ENCODE measurements around the gene SUGT1.

DNA sequence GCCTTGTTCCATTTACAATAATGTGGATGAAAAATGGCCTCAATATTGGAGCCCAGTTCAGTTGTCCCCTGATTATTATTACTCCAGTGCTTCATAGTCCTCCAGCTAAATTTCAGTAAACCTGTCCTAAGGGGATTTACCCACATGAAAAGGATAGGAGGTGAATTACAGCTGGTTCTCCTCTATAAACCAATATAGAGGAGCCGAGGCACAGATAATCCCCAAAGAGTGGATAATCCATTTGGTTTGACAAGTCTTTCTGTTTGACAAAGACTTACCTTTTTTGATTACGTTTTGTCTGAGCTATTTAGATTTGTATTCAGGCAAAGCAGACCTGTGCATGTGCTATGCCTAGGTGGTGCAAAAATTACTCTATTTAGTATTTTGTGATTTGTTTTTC, 84.3 kb downstream of the SUGT1 start:
- TF ChIP-seq TOE1 (CRISPR knock-in tag; IDR thresholded peaks at IDR 0.05) (no peak), KAT8 (CRISPR knock-in tag; IDR thresholded peaks at IDR 0.05) (no peak), GATAD2A (CRISPR knock-in tag; IDR thresholded peaks at IDR 0.05) (no peak), POLR2A (IDR thresholded peaks at IDR 0.05; ENCODE audit: insufficient read depth in 1 of 2, low read depth in 2 of 2, low read length in 2 of 2) (no peak)
- TF ChIP-seq, protein P1, sequence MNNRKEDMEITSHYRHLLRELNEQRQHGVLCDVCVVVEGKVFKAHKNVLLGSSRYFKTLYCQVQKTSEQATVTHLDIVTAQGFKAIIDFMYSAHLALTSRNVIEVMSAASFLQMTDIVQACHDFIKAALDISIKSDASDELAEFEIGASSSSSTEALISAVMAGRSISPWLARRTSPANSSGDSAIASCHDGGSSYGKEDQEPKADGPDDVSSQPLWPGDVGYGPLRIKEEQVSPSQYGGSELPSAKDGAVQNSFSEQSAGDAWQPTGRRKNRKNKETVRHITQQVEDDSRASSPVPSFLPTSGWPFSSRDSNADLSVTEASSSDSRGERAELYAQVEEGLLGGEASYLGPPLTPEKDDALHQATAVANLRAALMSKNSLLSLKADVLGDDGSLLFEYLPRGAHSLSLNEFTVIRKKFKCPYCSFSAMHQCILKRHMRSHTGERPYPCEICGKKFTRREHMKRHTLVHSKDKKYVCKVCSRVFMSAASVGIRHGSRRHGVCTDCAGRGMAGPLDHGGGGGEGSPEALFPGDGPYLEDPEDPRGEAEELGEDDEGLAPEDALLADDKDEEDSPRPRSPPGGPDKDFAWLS (CRISPR knock-in tag; IDR thresholded peaks at IDR 0.05; ENCODE audit: borderline replicate concordance): no peak
- TF ChIP-seq, protein P2, sequence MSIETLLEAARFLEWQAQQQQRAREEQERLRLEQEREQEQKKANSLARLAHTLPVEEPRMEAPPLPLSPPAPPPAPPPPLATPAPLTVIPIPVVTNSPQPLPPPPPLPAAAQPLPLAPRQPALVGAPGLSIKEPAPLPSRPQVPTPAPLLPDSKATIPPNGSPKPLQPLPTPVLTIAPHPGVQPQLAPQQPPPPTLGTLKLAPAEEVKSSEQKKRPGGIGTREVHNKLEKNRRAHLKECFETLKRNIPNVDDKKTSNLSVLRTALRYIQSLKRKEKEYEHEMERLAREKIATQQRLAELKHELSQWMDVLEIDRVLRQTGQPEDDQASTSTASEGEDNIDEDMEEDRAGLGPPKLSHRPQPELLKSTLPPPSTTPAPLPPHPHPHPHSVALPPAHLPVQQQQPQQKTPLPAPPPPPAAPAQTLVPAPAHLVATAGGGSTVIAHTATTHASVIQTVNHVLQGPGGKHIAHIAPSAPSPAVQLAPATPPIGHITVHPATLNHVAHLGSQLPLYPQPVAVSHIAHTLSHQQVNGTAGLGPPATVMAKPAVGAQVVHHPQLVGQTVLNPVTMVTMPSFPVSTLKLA (IDR thresholded peaks at IDR 0.05): no peak
